Thoracic aorta (tissue), 2 donors: ENCODE measurements around the gene LYPD6B. TPM values are rescaled to one million over a fixed set of nuclear protein-coding genes. Genes with fewer than 3 reads are reported as not detected.

Experiments
- ATAC-seq: fragments of 150-250 bp; one replicate; pipeline ENCODE4 v1.8.0; 2017; ENCODE audit warnings: low read depth; ENCODE audit not compliant: insufficient number of reproducible peaks, low FRiP score
- DNase-seq: peaks from one replicate; pipeline ENCODE4 v3.0.0-alpha.2; 2020; ENCODE audit warnings: low spot score
- H3K27ac ChIP-seq, 2 donors: fragments of 200-600 bp; sonication (generic); 1 replicate in 1 of 2; 2 replicates in 1 of 2; pipeline ENCODE4 v1.5.1; 2016; ENCODE audit warnings: mild to moderate bottlenecking in 2 of 2, moderate library complexity in 2 of 2
- H3K27me3 ChIP-seq: fragments of 200-600 bp; sonication (generic); replicated peaks from 2 replicates; pipeline ENCODE4 v1.6.0; 2016; ENCODE audit warnings: mild to moderate bottlenecking; ENCODE audit not compliant: insufficient read depth
- H3K36me3 ChIP-seq: fragments of 200-600 bp; sonication (generic); one replicate; pipeline ENCODE4 v1.5.1; 2016
- H3K4me1 ChIP-seq, 2 donors: fragments of 200-600 bp; sonication (generic); 1 replicate in 1 of 2; 2 replicates in 1 of 2; pipeline versions ENCODE4 v1.5.1 to v1.6.0; 2016; ENCODE audit warnings: low read depth in 2 of 2, mild to moderate bottlenecking in 1 of 2; ENCODE audit not compliant: control insufficient read depth in 1 of 2
- H3K4me3 ChIP-seq: fragments of 200-600 bp; sonication (generic); 2 replicates; pipeline ENCODE4 v1.5.1; 2016; ENCODE audit warnings: mild to moderate bottlenecking
- H3K9me3 ChIP-seq: fragments of 200-600 bp; sonication (generic); 2 replicates; pipeline ENCODE4 v1.5.1; 2016
- CTCF ChIP-seq: fragments of 200-600 bp; sonication (generic); IDR thresholded peaks from one replicate; pipeline ENCODE4 v1.5.1; 2019; ENCODE audit warnings: antibody characterized with exemption
- total RNA-seq, 2 donors: library from RNA; depleted of rRNA; stranded (reverse); fragments of >200 nt; gene quantifications; one replicate each; pipeline versions ENCODE4 v1.1.0 to v1.2.3, GENCODE V29; 2016

The LYPD6B gene
- total RNA-seq, 2 donors from 2014 or later, result not detected

DNA sequence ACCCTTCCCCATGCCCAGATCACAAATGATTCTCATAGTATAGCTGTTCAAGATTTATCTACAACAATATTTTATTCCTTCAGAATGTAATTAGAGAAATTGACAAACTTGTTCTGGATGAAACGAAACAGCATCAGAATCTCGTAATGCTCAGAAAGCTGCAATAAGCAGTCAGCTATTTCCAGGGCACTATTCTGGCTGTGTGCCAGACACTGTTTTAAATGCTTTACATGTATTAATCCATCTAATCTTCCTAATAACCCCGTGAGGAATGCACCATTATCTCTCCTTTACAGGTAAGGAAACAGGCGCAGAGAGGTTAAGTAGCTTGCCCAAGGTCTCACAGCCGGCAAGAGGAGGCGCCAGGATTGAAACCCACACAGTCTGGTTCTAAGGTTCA, 10.1 kb upstream of the LYPD6B start:
- ATAC-seq (no peak), DNase-seq (no peak)
- Histone ChIP-seq H3K4me3 (no peak overlapping the region), H3K27ac (no peak overlapping the region), H3K9me3 (no peaks in the 10 kb centered on the region), H3K36me3 (no peaks in the 10 kb centered on the region), H3K27me3 (no peaks in the 10 kb centered on the region), H3K4me1 (no peaks in the 10 kb centered on the region)
- no peak for TF ChIP-seq CTCF

GRCh38 chr2:149028891-149029290, 9.6 kb upstream of the LYPD6B start:
- Histone ChIP-seq H3K4me3 (no peak overlapping the region), H3K4me1 (no peaks in the 10 kb centered on the region), H3K27me3 (no peaks in the 10 kb centered on the region), H3K27ac (no peak overlapping the region), H3K36me3 (no peaks in the 10 kb centered on the region), H3K9me3 (no peaks in the 10 kb centered on the region)
- DNase-seq (no peak), ATAC-seq (no peak)
- TF ChIP-seq CTCF, result no peak

DNA sequence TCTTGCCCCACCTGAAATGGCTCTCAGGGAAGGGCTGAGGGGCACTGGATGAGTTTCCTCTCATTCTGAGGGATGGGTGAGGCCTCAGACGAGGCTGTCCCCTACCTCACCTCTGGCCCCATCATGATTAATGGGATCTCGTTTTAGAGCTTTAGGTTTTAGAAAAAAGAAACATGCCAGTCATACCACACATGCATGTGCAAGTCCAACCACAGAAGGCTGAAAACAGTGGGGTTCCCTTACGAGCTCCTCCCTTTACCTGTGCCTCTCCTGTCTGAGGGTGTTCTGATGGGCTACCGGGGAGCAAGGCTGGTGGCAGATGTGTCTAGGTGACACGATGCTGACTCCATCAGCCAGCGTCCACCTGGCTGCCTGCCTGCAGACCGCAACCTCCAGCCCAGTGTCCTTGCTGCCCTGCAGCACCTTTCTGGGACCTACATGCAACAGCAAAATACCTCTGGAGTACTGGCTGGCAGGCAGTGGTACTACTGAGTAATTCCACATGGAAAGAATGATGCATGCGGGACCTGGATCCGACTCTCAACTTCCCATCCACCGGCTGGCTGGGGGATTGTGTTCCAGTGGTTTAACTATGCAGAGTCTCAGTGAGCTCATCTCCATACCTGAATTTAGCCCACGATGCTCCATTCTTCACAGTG, 9.1 kb upstream of the LYPD6B start:
- H3K4me3 ChIP-seq, result no peak overlapping the region
- no peaks in the 10 kb centered on the region for H3K27me3 ChIP-seq
- no peaks in the 10 kb centered on the region for H3K9me3 ChIP-seq
- no peaks in the 10 kb centered on the region for H3K36me3 ChIP-seq
- DNase-seq (no peak), ATAC-seq (no peak)
- no peak overlapping the region for H3K27ac ChIP-seq
- H3K4me1 ChIP-seq, result no peaks in the 10 kb centered on the region
- TF ChIP-seq CTCF, result no peak

GRCh38 chr2:149031396-149031795, 7.1 kb upstream of the LYPD6B start:
- Histone ChIP-seq H3K27me3 (no peaks in the 10 kb centered on the region), H3K4me1 (no peaks in the 10 kb centered on the region), H3K36me3 (no peaks in the 10 kb centered on the region), H3K4me3 (no peak overlapping the region), H3K9me3 (no peaks in the 10 kb centered on the region), H3K27ac (no peak overlapping the region)
- DNase-seq (no peak), ATAC-seq (no peak)
- no peak for TF ChIP-seq CTCF

DNA sequence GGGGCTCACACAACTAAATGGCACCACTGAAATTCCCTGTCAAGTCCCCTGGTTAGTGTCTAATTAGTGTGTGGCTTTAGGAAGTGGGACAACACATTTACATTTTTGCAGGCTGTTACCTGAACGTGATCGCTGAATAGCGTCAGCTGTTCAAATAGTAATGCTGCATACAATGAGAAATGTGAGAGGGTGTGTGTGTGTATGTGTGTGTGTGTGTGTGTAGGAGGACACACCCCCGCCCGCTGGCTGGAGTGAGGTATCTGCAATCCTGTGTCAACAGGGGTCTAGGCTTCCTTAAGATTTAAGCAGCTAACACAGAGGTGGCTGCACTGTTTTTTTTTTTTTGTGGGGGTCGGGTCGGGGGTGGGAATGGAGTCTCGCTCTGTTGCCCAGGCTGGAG, 4.8 kb upstream of the LYPD6B start:
- no peak for TF ChIP-seq CTCF
- Histone ChIP-seq H3K4me1 (no peaks in the 10 kb centered on the region), H3K27ac (no peak overlapping the region), H3K4me3 (no peak overlapping the region), H3K9me3 (no peaks in the 10 kb centered on the region), H3K36me3 (no peaks in the 10 kb centered on the region), H3K27me3 (no peaks in the 10 kb centered on the region)
- no peak for DNase-seq
- no peak for ATAC-seq
